ENCODE data around the gene RSPO1. TPM values are rescaled to one million over a fixed set of nuclear protein-coding genes. Genes with fewer than 3 reads are reported as not detected.

The RSPO1 gene
- total RNA-seq, 1 experiment from 2014 or later: not detected

DNA sequence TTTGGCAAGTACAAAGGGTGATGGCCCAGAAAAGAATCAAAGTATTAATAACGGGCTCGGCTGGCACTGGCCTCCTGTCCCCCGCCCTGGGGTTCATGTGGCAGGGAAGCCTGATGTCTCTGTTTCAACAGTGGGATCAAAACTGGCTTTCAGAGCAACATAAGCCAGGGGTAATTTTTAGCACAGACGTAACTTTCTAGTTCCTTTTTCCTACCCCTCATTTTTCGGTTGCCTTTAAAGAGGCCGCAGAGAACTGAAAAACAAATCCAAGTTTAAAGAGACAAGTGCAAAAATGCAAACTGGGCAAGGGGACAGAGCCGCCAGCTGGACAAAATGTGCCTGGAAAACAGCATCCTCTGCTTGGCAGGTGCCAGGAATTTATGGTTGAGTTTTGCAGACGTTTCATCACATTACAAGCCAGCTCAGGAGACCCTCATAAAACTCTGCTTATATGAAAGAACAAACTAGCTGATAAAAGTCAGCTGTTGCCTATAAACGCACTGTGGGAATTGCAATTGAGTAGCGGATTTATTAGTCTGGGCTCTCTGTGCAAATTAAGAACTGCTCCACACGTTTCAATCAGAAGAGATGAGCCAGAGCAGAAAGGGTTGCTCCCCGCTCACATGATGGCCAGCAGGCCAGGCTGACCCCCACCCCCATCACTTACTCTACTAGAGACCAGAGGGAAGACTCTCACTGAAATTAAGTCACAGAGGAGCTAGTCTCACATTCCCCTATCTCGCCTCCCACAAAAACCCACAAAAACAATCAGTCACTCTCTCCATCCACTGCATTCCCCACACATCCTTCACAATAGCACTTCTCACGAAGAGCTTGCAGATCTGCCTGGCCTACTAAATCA, 41.8 kb upstream of the RSPO1 start:
- H3K27me3 ChIP-seq (ENCODE audit: insufficient read depth, low read depth): peaks cover 19% of the 10 kb centered on the region
- no peaks in the 10 kb centered on the region for H4K20me1 ChIP-seq (ENCODE audit: insufficient read depth)
- H3K9me2 ChIP-seq (ENCODE audit: insufficient read depth): no peaks in the 10 kb centered on the region
- intact Hi-C loops (cut with micrococcal nuclease; ENCODE audit: unreplicated experiment): no loop called here
- no TSS peak for BruUV-seq (replicated peaks)
- no peaks in the 10 kb centered on the region for H3K9me3 ChIP-seq (ENCODE audit: insufficient read depth, low read depth)
- TF ChIP-seq, protein P1, sequence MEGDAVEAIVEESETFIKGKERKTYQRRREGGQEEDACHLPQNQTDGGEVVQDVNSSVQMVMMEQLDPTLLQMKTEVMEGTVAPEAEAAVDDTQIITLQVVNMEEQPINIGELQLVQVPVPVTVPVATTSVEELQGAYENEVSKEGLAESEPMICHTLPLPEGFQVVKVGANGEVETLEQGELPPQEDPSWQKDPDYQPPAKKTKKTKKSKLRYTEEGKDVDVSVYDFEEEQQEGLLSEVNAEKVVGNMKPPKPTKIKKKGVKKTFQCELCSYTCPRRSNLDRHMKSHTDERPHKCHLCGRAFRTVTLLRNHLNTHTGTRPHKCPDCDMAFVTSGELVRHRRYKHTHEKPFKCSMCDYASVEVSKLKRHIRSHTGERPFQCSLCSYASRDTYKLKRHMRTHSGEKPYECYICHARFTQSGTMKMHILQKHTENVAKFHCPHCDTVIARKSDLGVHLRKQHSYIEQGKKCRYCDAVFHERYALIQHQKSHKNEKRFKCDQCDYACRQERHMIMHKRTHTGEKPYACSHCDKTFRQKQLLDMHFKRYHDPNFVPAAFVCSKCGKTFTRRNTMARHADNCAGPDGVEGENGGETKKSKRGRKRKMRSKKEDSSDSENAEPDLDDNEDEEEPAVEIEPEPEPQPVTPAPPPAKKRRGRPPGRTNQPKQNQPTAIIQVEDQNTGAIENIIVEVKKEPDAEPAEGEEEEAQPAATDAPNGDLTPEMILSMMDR (conservative IDR thresholded peaks at IDR 0.05): no peak
- H3K36me3 ChIP-seq (ENCODE audit: low read depth): peaks cover 7% of the 10 kb centered on the region; the same call in 1 of the 2 replicates
- CTCF ChIA-PET: no interaction called here
- no peaks in the 10 kb centered on the region for H3F3A ChIP-seq (ENCODE audit: insufficient read depth, low read depth)
- no peak for DNase-seq
- no peak overlapping the region for H3K4me2 ChIP-seq
- H3K4me1 ChIP-seq (replicated peaks; ENCODE audit: insufficient read depth): no peaks in the 10 kb centered on the region
- no peak overlapping the region for H3K27ac ChIP-seq
- H3K79me2 ChIP-seq (ENCODE audit: low read depth): no peaks in the 10 kb centered on the region
- no peak overlapping the region for H3K4me3 ChIP-seq
- POLR2A ChIA-PET (ENCODE audit: unreplicated experiment): no interaction called here
- H2AFZ ChIP-seq: no peak overlapping the region

- no peak overlapping the region for H2AFZ ChIP-seq
- H3K4me1 ChIP-seq (replicated peaks; ENCODE audit: insufficient read depth): no peaks in the 10 kb centered on the region
- H3F3A ChIP-seq (ENCODE audit: insufficient read depth, low read depth): no peaks in the 10 kb centered on the region
- H4K20me1 ChIP-seq (ENCODE audit: insufficient read depth): no peaks in the 10 kb centered on the region
- CTCF ChIA-PET: no interaction called here
- no peak overlapping the region for H3K27ac ChIP-seq
- no peaks in the 10 kb centered on the region for H3K9me3 ChIP-seq (ENCODE audit: insufficient read depth, low read depth)
- intact Hi-C loops (cut with micrococcal nuclease; ENCODE audit: unreplicated experiment): no loop called here
- no TSS peak for BruUV-seq (replicated peaks)
- H3K9me2 ChIP-seq (ENCODE audit: insufficient read depth): no peaks in the 10 kb centered on the region
- no peak overlapping the region for H3K4me3 ChIP-seq
- no peak overlapping the region for H3K4me2 ChIP-seq
- peaks cover 41% of the 10 kb centered on the region for H3K27me3 ChIP-seq (ENCODE audit: insufficient read depth, low read depth)
- POLR2A ChIA-PET (ENCODE audit: unreplicated experiment): no interaction called here
- TF ChIP-seq, protein P1 (conservative IDR thresholded peaks at IDR 0.05): no peak
- TF ChIP-seq EZH2 (IDR thresholded peaks at IDR 0.05; ENCODE audit: low read depth): no peak
- H3K79me2 ChIP-seq (ENCODE audit: low read depth): no peaks in the 10 kb centered on the region
- H3K36me3 ChIP-seq (ENCODE audit: low read depth): no peaks in the 10 kb centered on the region
- no peak for DNase-seq
Measured at GRCh38 chr1:37673920-37674319, 39.2 kb upstream of the RSPO1 start.

DNA sequence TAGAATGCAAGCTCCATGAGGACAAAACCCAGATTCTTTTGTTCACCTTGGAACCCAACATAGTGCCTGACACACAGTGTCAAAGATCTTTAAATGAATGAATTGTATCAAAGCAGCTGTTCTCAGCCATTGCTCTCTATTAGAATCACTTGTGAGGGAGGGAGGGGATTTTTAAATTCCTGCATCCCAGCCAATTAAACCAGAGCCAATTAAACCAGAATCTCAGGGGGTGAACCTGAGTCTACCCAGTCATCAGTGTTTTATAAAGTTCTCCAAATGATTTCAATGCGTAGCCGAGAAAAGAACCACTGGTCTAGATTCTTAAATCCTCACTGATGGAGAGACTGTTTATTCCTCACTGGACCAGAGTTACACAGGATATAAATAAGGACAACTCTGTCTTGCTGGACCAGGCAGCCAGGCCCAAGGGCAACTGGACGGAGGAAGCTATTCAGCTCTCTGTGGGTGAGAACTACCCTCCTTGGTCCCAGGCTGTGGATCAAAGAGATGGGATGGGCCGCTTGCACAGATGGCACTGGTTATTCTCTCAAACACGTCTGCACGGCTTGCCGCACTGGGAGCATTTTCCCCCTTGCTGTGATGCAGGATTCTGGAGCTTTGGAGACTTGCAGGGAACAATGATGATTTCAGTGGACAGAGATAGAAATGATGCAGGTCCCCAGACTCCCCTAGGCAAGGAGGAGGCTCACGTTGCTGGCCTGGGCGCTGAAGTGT, 37.6 kb upstream of the RSPO1 start:
- Histone ChIP-seq H3K4me1 (replicated peaks; ENCODE audit: insufficient read depth) (no peaks in the 10 kb centered on the region), H3K79me2 (ENCODE audit: low read depth) (no peaks in the 10 kb centered on the region), H3K27me3 (ENCODE audit: insufficient read depth, low read depth) (peaks cover 57% of the 10 kb centered on the region), H3K4me3 (no peak overlapping the region), H3K27ac (no peak overlapping the region), H3K36me3 (ENCODE audit: low read depth) (no peaks in the 10 kb centered on the region), H4K20me1 (ENCODE audit: insufficient read depth) (no peaks in the 10 kb centered on the region), H3K9me2 (ENCODE audit: insufficient read depth) (no peaks in the 10 kb centered on the region), H3K9me3 (ENCODE audit: insufficient read depth, low read depth) (no peaks in the 10 kb centered on the region), H2AFZ (no peak overlapping the region), H3K4me2 (no peak overlapping the region), H3F3A (ENCODE audit: insufficient read depth, low read depth) (no peaks in the 10 kb centered on the region)
- TF ChIP-seq, protein P1 (conservative IDR thresholded peaks at IDR 0.05): no peak
- TF ChIP-seq EZH2 (IDR thresholded peaks at IDR 0.05; ENCODE audit: low read depth): no peak
- no peak for DNase-seq
- ChIA-PET POLR2A (ENCODE audit: unreplicated experiment) (no interaction called here), CTCF (no interaction called here)
- intact Hi-C loops (cut with micrococcal nuclease; ENCODE audit: unreplicated experiment): no loop called here
- BruUV-seq (replicated peaks): no TSS peak

Measured in PC-9 (cell line).